Measurements from ENCODE around the gene HIF1A. TPM values are rescaled to one million over a fixed set of nuclear protein-coding genes. Genes with fewer than 3 reads are reported as not detected.
A peak's percentile ranks its signal among the peaks of the same experiment; 100 is the strongest.
"Not testable (repeated sequence)": the region's sequence is repeated elsewhere in the genome, so short reads cannot be mapped to it uniquely, and the experiment has no call there.

The HIF1A gene
- total and polyA plus RNA-seq, 9 donors, result 51.8 to 86.7 (median 59.1) TPM

GRCh38 chr14:61753631-61754030, 58.3 kb downstream of the HIF1A start:
- Histone ChIP-seq H3K27me3 (ENCODE audit: control insufficient read depth, insufficient read depth, low read length) (no peaks in the 10 kb centered on the region), H3K27ac (ENCODE audit: low read length) (no peak overlapping the region), H3K9me3 (replicated peaks; ENCODE audit: control insufficient read depth, low read depth, low read length) (no peaks in the 10 kb centered on the region), H3K4me3 (ENCODE audit: low read length) (no peak overlapping the region), H3K4me1 (ENCODE audit: control insufficient read depth, insufficient read depth, low read length) (peaks cover 2% of the 10 kb centered on the region), H3K36me3 (ENCODE audit: control insufficient read depth, insufficient read depth, low read length) (no peaks in the 10 kb centered on the region)
- no peak for DNase-seq

- 63% methylated on average over 3 of the region's 5 CpGs for WGBS (ENCODE audit: insufficient coverage)
Measured at GRCh38 chr14:61754627-61755381, 59.5 kb downstream of the HIF1A start.

GRCh38 chr14:61755382-61755742, 60.0 kb downstream of the HIF1A start:
- not testable (repeated sequence) for H3K4me1 ChIP-seq (ENCODE audit: control insufficient read depth, insufficient read depth, low read length); H3K36me3 ChIP-seq (ENCODE audit: control insufficient read depth, insufficient read depth, low read length); H3K4me3 ChIP-seq (ENCODE audit: low read length); H3K27me3 ChIP-seq (ENCODE audit: control insufficient read depth, insufficient read depth, low read length); DNase-seq; H3K9me3 ChIP-seq (replicated peaks; ENCODE audit: control insufficient read depth, low read depth, low read length); H3K27ac ChIP-seq (ENCODE audit: low read length)

More at GRCh38 chr14:61754627-61755381, 59.5 kb downstream of the HIF1A start:
- peaks cover 2% of the 10 kb centered on the region for H3K4me1 ChIP-seq (ENCODE audit: control insufficient read depth, insufficient read depth, low read length)
- no peaks in the 10 kb centered on the region for H3K36me3 ChIP-seq (ENCODE audit: control insufficient read depth, insufficient read depth, low read length)
- no peak overlapping the region for H3K27ac ChIP-seq (ENCODE audit: low read length)
- no peaks in the 10 kb centered on the region for H3K9me3 ChIP-seq (replicated peaks; ENCODE audit: control insufficient read depth, low read depth, low read length)
- H3K27me3 ChIP-seq (ENCODE audit: control insufficient read depth, insufficient read depth, low read length), result no peaks in the 10 kb centered on the region
- DNase-seq, result no peak
- H3K4me3 ChIP-seq (ENCODE audit: low read length), result no peak overlapping the region

GRCh38 chr14:61756135-61756534, 60.8 kb downstream of the HIF1A start:
- DNase-seq, result no peak
- H3K36me3 ChIP-seq (ENCODE audit: control insufficient read depth, insufficient read depth, low read length), result no peaks in the 10 kb centered on the region
- H3K27ac ChIP-seq (ENCODE audit: low read length), result no peak overlapping the region
- no peaks in the 10 kb centered on the region for H3K9me3 ChIP-seq (replicated peaks; ENCODE audit: control insufficient read depth, low read depth, low read length)
- 40% methylated on average over 1 of the region's 2 CpGs for WGBS (ENCODE audit: insufficient coverage)
- no peak overlapping the region for H3K4me3 ChIP-seq (ENCODE audit: low read length)
- no peaks in the 10 kb centered on the region for H3K27me3 ChIP-seq (ENCODE audit: control insufficient read depth, insufficient read depth, low read length)
- no peaks in the 10 kb centered on the region for H3K4me1 ChIP-seq (ENCODE audit: control insufficient read depth, insufficient read depth, low read length)

GRCh38 chr14:61759878-61760277, 64.6 kb downstream of the HIF1A start:
- Histone ChIP-seq H3K36me3 (ENCODE audit: control insufficient read depth, insufficient read depth, low read length) (no peaks in the 10 kb centered on the region), H3K27ac (ENCODE audit: low read length) (no peak overlapping the region), H3K4me1 (ENCODE audit: control insufficient read depth, insufficient read depth, low read length) (peaks cover 12% of the 10 kb centered on the region), H3K27me3 (ENCODE audit: control insufficient read depth, insufficient read depth, low read length) (no peaks in the 10 kb centered on the region), H3K9me3 (replicated peaks; ENCODE audit: control insufficient read depth, low read depth, low read length) (no peaks in the 10 kb centered on the region), H3K4me3 (ENCODE audit: low read length) (no peak overlapping the region)
- WGBS (ENCODE audit: insufficient coverage), result 93% methylated on average over 5 of the region's 7 CpGs
- DNase-seq, result no peak

GRCh38 chr14:61761557-61761956, 66.2 kb downstream of the HIF1A start:
- DNase-seq, result no peak
- H3K4me1 ChIP-seq (ENCODE audit: control insufficient read depth, insufficient read depth, low read length), result peaks cover 12% of the 10 kb centered on the region
- no peaks in the 10 kb centered on the region for H3K36me3 ChIP-seq (ENCODE audit: control insufficient read depth, insufficient read depth, low read length)
- no peaks in the 10 kb centered on the region for H3K27me3 ChIP-seq (ENCODE audit: control insufficient read depth, insufficient read depth, low read length)
- WGBS (ENCODE audit: insufficient coverage), result 57% methylated on average over 1 of the region's 5 CpGs
- H3K27ac ChIP-seq (ENCODE audit: low read length), result peak overlapping the region; percentile 97
- H3K9me3 ChIP-seq (replicated peaks; ENCODE audit: control insufficient read depth, low read depth, low read length), result no peaks in the 10 kb centered on the region
- H3K4me3 ChIP-seq (ENCODE audit: low read length), result peak overlapping the region; percentile 93

- peak within 1 kb of the TSS; percentile 97 for H3K27ac ChIP-seq (ENCODE audit: low read length)
- DNase-seq, result peak; percentile 99
- peak within 1 kb of the TSS; percentile 93 for H3K4me3 ChIP-seq (ENCODE audit: low read length)
- no peaks in the 10 kb centered on the region for H3K36me3 ChIP-seq (ENCODE audit: control insufficient read depth, insufficient read depth, low read length)
- no peaks in the 10 kb centered on the region for H3K9me3 ChIP-seq (replicated peaks; ENCODE audit: control insufficient read depth, low read depth, low read length)
- peaks cover 12% of the 10 kb centered on the region for H3K4me1 ChIP-seq (ENCODE audit: control insufficient read depth, insufficient read depth, low read length)
- H3K27me3 ChIP-seq (ENCODE audit: control insufficient read depth, insufficient read depth, low read length), result no peaks in the 10 kb centered on the region
- WGBS (ENCODE audit: insufficient coverage), result 2% methylated on average over 47 of the region's 49 CpGs
Measured at GRCh38 chr14:61761959-61762786, 66.9 kb downstream of the HIF1A start, which contains the start of gene SNAPC1. Gene SNAPC1, plus strand, starts transcription at chr14:61762420. Its CDS starts 41 bp downstream, at chr14:61762461.

- H3K27ac ChIP-seq (ENCODE audit: low read length), result no peak overlapping the region
- no CpG with 5 or more reads among the region's 5 CpGs for WGBS (ENCODE audit: insufficient coverage)
- H3K27me3 ChIP-seq (ENCODE audit: control insufficient read depth, insufficient read depth, low read length), result no peaks in the 10 kb centered on the region
- H3K4me3 ChIP-seq (ENCODE audit: low read length), result no peak overlapping the region
- DNase-seq, result no peak
- H3K36me3 ChIP-seq (ENCODE audit: control insufficient read depth, insufficient read depth, low read length), result peaks cover 2% of the 10 kb centered on the region
- no peaks in the 10 kb centered on the region for H3K9me3 ChIP-seq (replicated peaks; ENCODE audit: control insufficient read depth, low read depth, low read length)
- peaks cover 12% of the 10 kb centered on the region for H3K4me1 ChIP-seq (ENCODE audit: control insufficient read depth, insufficient read depth, low read length)
Measured at GRCh38 chr14:61764342-61765122, 69.2 kb downstream of the HIF1A start.

- H3K4me1 ChIP-seq (ENCODE audit: control insufficient read depth, insufficient read depth, low read length), result peaks cover 12% of the 10 kb centered on the region
- no peak overlapping the region for H3K4me3 ChIP-seq (ENCODE audit: low read length)
- no peak for DNase-seq
- no peak overlapping the region for H3K27ac ChIP-seq (ENCODE audit: low read length)
- no peaks in the 10 kb centered on the region for H3K9me3 ChIP-seq (replicated peaks; ENCODE audit: control insufficient read depth, low read depth, low read length)
- H3K27me3 ChIP-seq (ENCODE audit: control insufficient read depth, insufficient read depth, low read length), result no peaks in the 10 kb centered on the region
- WGBS (ENCODE audit: insufficient coverage), result 71% methylated on average over 9 of the region's 15 CpGs
- H3K36me3 ChIP-seq (ENCODE audit: control insufficient read depth, insufficient read depth, low read length), result peaks cover 8% of the 10 kb centered on the region
Measured at GRCh38 chr14:61765225-61765943, 70.1 kb downstream of the HIF1A start.

Measured in muscle of leg (tissue), 11 donors.